Fibroblast of villous mesenchyme (primary cell): ENCODE measurements around the gene RYR1. TPM values are rescaled to one million over a fixed set of nuclear protein-coding genes. Genes with fewer than 3 reads are reported as not detected.
A peak's percentile ranks its signal among the peaks of the same experiment; 100 is the strongest.

Source experiments
- DNase-seq: peaks from one replicate; pipeline ENCODE4 v3.0.0-alpha.2; 2010; ENCODE audit warnings: low read depth
- H3K4me3 ChIP-seq: 2 replicates; pipeline ENCODE4 v1.5.1; 2011; ENCODE audit warnings: low read depth, mild to moderate bottlenecking, low read length
- CTCF ChIP-seq: IDR thresholded peaks from 2 replicates; pipeline ENCODE4 v1.5.1; 2012; ENCODE audit warnings: low read depth, mild to moderate bottlenecking, low read length; ENCODE audit not compliant: insufficient read depth
- total RNA-seq: library from RNA; depleted of rRNA; stranded (reverse); fragments of >200 nt; gene quantifications from 2 replicates; pipeline ENCODE4 v1.2.3, GENCODE V29; 2012

The RYR1 gene
- under 0.01 TPM in 2 replicates for total RNA-seq

GRCh38 chr19:38433268-38433733 lies at the start of gene RYR1:
Gene RYR1 (plus strand): TSS chr19:38433691. CDS start chr19:38433830, 139 bp downstream.
- no peak within 1 kb of the TSS for H3K4me3 ChIP-seq
- no peak for TF ChIP-seq CTCF
- peak; percentile 11 for DNase-seq

- TF ChIP-seq CTCF: no peak
- no peak for DNase-seq
- H3K4me3 ChIP-seq: no peak overlapping the region
Observed at GRCh38 chr19:38383743-38384142, 49.7 kb upstream of the RYR1 start.

GRCh38 chr19:38384209-38385027 lies 49.1 kb upstream of the RYR1 start:
- no peak overlapping the region for H3K4me3 ChIP-seq
- DNase-seq: no peak
- peak; percentile 39 for TF ChIP-seq CTCF

- no peak for DNase-seq
- no peak overlapping the region for H3K4me3 ChIP-seq
- TF ChIP-seq CTCF: no peak
Observed at GRCh38 chr19:38385057-38385803, 48.3 kb upstream of the RYR1 start.

- H3K4me3 ChIP-seq: no peak overlapping the region
- no peak for TF ChIP-seq CTCF
- DNase-seq: no peak
Observed at GRCh38 chr19:38385804-38386257, 47.7 kb upstream of the RYR1 start.

GRCh38 chr19:38386300-38386970 lies 47.1 kb upstream of the RYR1 start:
- H3K4me3 ChIP-seq: no peak overlapping the region
- no peak for TF ChIP-seq CTCF
- no peak for DNase-seq
